UCSD-AML1 (cell line): ENCODE measurements around the gene COG8.
"Not testable (repeated sequence)": the region's sequence is repeated elsewhere in the genome, so short reads cannot be mapped to it uniquely, and the experiment has no call there.

Experiments used
- DNase-seq: peaks from one replicate; lab custom pipeline; 2025; ENCODE audit not compliant: unreplicated experiment; lab: John Stamatoyannopoulos, UW

Gene COG8

DNA sequence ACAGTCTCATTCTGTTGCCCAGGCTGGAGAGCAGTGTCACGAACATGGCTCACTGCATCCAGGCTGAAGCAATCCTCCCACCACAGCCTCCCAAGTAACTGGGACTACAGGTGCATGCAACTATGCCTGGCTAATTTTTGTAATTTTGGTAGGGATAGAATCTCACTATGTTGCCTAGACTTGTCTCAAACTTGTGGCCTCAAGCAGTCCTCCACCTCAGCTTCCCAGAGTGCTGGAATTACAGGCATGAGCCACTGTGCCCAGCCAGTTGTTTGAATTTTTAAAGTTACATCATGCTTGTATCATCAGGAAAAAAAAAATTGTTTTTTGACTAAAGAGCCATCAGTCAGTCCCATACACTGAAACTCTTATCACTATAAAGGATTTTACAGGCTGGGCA lies 45.3 kb downstream of the COG8 start:
- no peak for DNase-seq

- DNase-seq = no peak
These were observed 46.0 kb downstream of the COG8 start for GRCh38 chr16:69293401-69293800.

- not testable (repeated sequence) for DNase-seq
These were observed 47.7 kb downstream of the COG8 start for GRCh38 chr16:69291657-69292056.

- DNase-seq = no peak
These were observed 52.2 kb downstream of the COG8 start for GRCh38 chr16:69286941-69287713.

- DNase-seq = no peak
These were observed 54.1 kb downstream of the COG8 start for GRCh38 chr16:69285240-69285639.

GRCh38 chr16:69283851-69284250 lies 55.5 kb downstream of the COG8 start:
- DNase-seq = no peak

GRCh38 chr16:69277413-69277812 lies 62.0 kb downstream of the COG8 start:
- DNase-seq = no peak
